Body of pancreas (tissue), 4 donors: Measurements from ENCODE around the gene STK11IP. TPM values are rescaled to one million over a fixed set of nuclear protein-coding genes. Genes with fewer than 3 reads are reported as not detected.

Experiments
- ATAC-seq: fragments of 150-250 bp; one replicate; pipeline ENCODE4 v1.9.1; 2016
- DNase-seq, 4 donors: peaks; one replicate each; pipeline ENCODE4 v3.0.0-alpha.2; 2019
- H3K27ac ChIP-seq, 4 donors: fragments of 200-600 bp; sonication (generic); 1 replicate in 3 of 4; 2 replicates in 1 of 4; pipeline versions ENCODE4 v1.5.1 to v1.6.1; 2016 to 2019; ENCODE audit warnings: mild to moderate bottlenecking in 1 of 4, mixed read lengths in 1 of 4, moderate library complexity in 1 of 4
- H3K27me3 ChIP-seq, 2 donors: fragments of 200-600 bp; sonication (generic); one replicate each; pipeline ENCODE4 v1.6.0; 2016; ENCODE audit warnings: mild to moderate bottlenecking in 1 of 2
- H3K36me3 ChIP-seq, 2 donors: fragments of 200-600 bp; sonication (generic); replicated peaks in 1 of 2; 2 replicates each; pipeline ENCODE4 v1.5.1; 2016; ENCODE audit warnings: low read depth in 2 of 2; ENCODE audit not compliant: insufficient read depth in 1 of 2
- H3K4me1 ChIP-seq: fragments of 200-600 bp; sonication (generic); one replicate; pipeline ENCODE4 v1.6.0; 2016
- H3K4me3 ChIP-seq, 2 donors: fragments of 200-600 bp; sonication (generic); 1 replicate in 1 of 2; 2 replicates in 1 of 2; pipeline ENCODE4 v1.5.1; 2016 to 2019
- H3K9me3 ChIP-seq, 3 donors: fragments of 200-600 bp; sonication (generic); 1 replicate in 2 of 3; 2 replicates in 1 of 3; pipeline ENCODE4 v1.5.1; 2016
- CTCF ChIP-seq, 7 experiments: fragments of 450-650 bp in 4 of 7; fragments of 200-600 bp in 3 of 7; sonication (generic) in 3 of 7; IDR thresholded peaks; one replicate each; pipeline ENCODE4 v1.5.1; 2016 to 2019; ENCODE audit warnings: antibody characterized with exemption in 7 of 7
- POLR2A ChIP-seq, 3 donors: fragments of 450-650 bp; IDR thresholded peaks; one replicate each; pipeline ENCODE4 v1.6.1; 2016; ENCODE audit warnings: antibody characterized with exemption in 3 of 3, mild to moderate bottlenecking in 2 of 3
- WGBS, 2 donors: methylation state at CpG; one replicate each; pipeline ENCODE4 v1.1.5; 2017; 5-methylcytosine and 5-hydroxymethylcytosine counted together
- intact Hi-C: fragments of 100-400 bp; cut with DNase I; formaldehyde crosslinking; loops from one replicate; pipeline ENCODE4 v1.15.1; 2023
- total RNA-seq, 2 donors: library from RNA; depleted of rRNA; stranded (reverse); fragments of >200 nt; gene quantifications; one replicate each; pipeline ENCODE4 v1.1.0, GENCODE V29; 2016

Gene STK11IP
- total RNA-seq, 2 donors from 2014 or later: 9.6 to 18.1 TPM

- WGBS, 2 donors: 72% methylated on average over 7 to 8 of the region's 8 CpGs
- no peaks in the 10 kb centered on the region for H3K36me3 ChIP-seq
- no peak for ATAC-seq
- peaks cover 16% of the 10 kb centered on the region for H3K4me1 ChIP-seq
- no peaks in the 10 kb centered on the region for H3K27me3 ChIP-seq
- DNase-seq: no peak
- TF ChIP-seq POLR2A (IDR thresholded peaks at IDR 0.05) (no peak), CTCF (IDR thresholded peaks at IDR 0.05) (no peak)
- intact Hi-C loops: no loop called here
- H3K9me3 ChIP-seq: no peaks in the 10 kb centered on the region
- no peak overlapping the region for H3K4me3 ChIP-seq
- H3K27ac ChIP-seq: no peak overlapping the region
These were observed 28.9 kb downstream of the STK11IP start for GRCh38 chr2:219626540-219626939.

- peaks cover 16% of the 10 kb centered on the region for H3K4me1 ChIP-seq
- peak; percentile 82 for ATAC-seq
- intact Hi-C loops: no loop called here
- 2 to 17% methylated on average over 11 to 89 of the region's 103 CpGs for WGBS, 2 donors
- peak within 1 kb of the TSS in 3 of 4 donors; percentile 30 to 42 (median 34) for H3K27ac ChIP-seq
- TF ChIP-seq CTCF (IDR thresholded peaks at IDR 0.05) (no peak), POLR2A (IDR thresholded peaks at IDR 0.05) (no peak)
- H3K4me3 ChIP-seq: peak within 1 kb of the TSS in 1 of 2 donors; percentile 37
- no peaks in the 10 kb centered on the region for H3K27me3 ChIP-seq
- no peaks in the 10 kb centered on the region for H3K9me3 ChIP-seq
- H3K36me3 ChIP-seq: no peaks in the 10 kb centered on the region
- DNase-seq: peak in 2 of 4 donors; percentile 33 to 44
These were observed 29.7 kb downstream of the STK11IP start, which contains the start of gene SLC4A3 for GRCh38 chr2:219627103-219628100. SLC4A3 (plus strand) TSS chr2:219627630; CDS start chr2:219627993, 363 bp downstream.

GRCh38 chr2:219628235-219628985, 30.8 kb downstream of the STK11IP start:
- TF ChIP-seq POLR2A (IDR thresholded peaks at IDR 0.05) (no peak), CTCF (IDR thresholded peaks at IDR 0.05) (no peak)
- no peak overlapping the region for H3K27ac ChIP-seq

GRCh38 chr2:219628986-219629901, 31.6 kb downstream of the STK11IP start:
- TF ChIP-seq POLR2A (IDR thresholded peaks at IDR 0.05) (no peak), CTCF (IDR thresholded peaks at IDR 0.05) (no peak)
- ATAC-seq (no peak), DNase-seq (no peak)
- H3K36me3 ChIP-seq: no peaks in the 10 kb centered on the region
- intact Hi-C loops: no loop called here
- H3K4me3 ChIP-seq: no peak overlapping the region
- whole genome bisulfite sequencing, 2 donors: 66 to 73% methylated on average over 14 to 16 of the region's 16 CpGs
- no peaks in the 10 kb centered on the region for H3K27me3 ChIP-seq
- peaks cover 16% of the 10 kb centered on the region for H3K4me1 ChIP-seq
- H3K9me3 ChIP-seq: no peaks in the 10 kb centered on the region
- no peak overlapping the region for H3K27ac ChIP-seq

More at GRCh38 chr2:219628235-219628985, 30.8 kb downstream of the STK11IP start:
- intact Hi-C loops: no loop called here
- Histone ChIP-seq H3K27me3 (no peaks in the 10 kb centered on the region), H3K4me3 (no peak overlapping the region), H3K9me3 (no peaks in the 10 kb centered on the region), H3K4me1 (peaks cover 16% of the 10 kb centered on the region), H3K36me3 (no peaks in the 10 kb centered on the region)
- no peak for DNase-seq
- ATAC-seq: no peak
- 76 to 82% methylated on average over 25 to 26 of the region's 26 CpGs for WGBS, 2 donors
